ENCODE results near the gene GALNT2. TPM values are rescaled to one million over a fixed set of nuclear protein-coding genes. Genes with fewer than 3 reads are reported as not detected.

Gene GALNT2
- total and polyA plus RNA-seq, 9 of the 15 experiments (the other 6 are each of a cell fraction or from before 2014, with no cell fraction given): 1.6 to 106 (median 51.9) TPM

DNA sequence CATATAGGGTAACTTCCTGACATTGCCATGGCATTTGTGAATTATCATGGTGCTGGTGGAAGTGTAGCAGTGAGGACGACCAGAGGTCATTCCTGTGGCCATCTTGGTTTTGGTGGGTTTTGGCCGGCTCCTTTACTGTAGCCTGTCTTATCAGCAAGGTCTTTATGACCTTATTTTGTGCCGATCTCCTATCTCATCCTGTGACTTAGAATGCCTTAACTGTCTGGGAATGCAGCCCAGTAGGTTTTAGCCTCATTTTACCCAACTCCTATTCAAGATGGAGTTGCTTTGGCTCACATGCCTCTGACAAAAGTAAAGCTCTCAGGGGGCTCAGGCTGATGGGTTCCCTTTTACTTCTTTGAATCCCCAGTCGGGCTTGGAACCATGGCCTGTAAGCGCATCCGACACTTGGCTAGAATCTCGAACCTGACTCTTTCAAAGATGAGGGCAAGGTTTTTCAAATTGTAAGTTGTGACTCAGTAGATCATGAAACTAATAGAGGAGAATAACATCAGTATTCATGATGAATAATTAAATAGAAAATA is 85.0 kb downstream of the GALNT2 start (continued):
- TF ChIP-seq, protein P1, sequence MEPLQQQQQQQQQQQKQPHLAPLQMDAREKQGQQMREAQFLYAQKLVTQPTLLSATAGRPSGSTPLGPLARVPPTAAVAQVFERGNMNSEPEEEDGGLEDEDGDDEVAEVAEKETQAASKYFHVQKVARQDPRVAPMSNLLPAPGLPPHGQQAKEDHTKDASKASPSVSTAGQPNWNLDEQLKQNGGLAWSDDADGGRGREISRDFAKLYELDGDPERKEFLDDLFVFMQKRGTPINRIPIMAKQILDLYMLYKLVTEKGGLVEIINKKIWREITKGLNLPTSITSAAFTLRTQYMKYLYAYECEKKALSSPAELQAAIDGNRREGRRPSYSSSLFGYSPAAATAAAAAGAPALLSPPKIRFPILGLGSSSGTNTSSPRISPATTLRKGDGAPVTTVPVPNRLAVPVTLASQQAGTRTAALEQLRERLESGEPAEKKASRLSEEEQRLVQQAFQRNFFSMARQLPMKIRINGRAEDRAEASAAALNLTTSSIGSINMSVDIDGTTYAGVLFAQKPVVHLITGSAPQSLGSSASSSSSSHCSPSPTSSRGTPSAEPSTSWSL (CRISPR knock-in tag; IDR thresholded peaks at IDR 0.05; ENCODE audit: borderline replicate concordance): peak; percentile 97; the same call in 1 of the 2 replicates
- TF ChIP-seq EHMT2 (IDR thresholded peaks at IDR 0.05) (no peak), BRD4 (IDR thresholded peaks at IDR 0.05) (no peak), RAD51 (IDR thresholded peaks at IDR 0.05; ENCODE audit: borderline replicate concordance, low read depth) (no peak), ZBED1 (IDR thresholded peaks at IDR 0.05) (no peak), DIDO1 (tag; IDR thresholded peaks at IDR 0.05; ENCODE audit: low read depth) (peak; percentile 57), ZSCAN29 (IDR thresholded peaks at IDR 0.05) (no peak), FOXA3 (CRISPR knock-in tag; conservative IDR thresholded peaks at IDR 0.05 in 1 of 2, IDR thresholded peaks at IDR 0.05 in 1 of 2) (no peak), HDAC6 (IDR thresholded peaks at IDR 0.05; ENCODE audit: low read depth, low read length) (no peak), ZFP30 (CRISPR knock-in tag; IDR thresholded peaks at IDR 0.05; ENCODE audit: borderline replicate concordance) (no peak), ZNF584 (CRISPR knock-in tag; IDR thresholded peaks at IDR 0.05; ENCODE audit: low read depth) (peak; percentile 97), CHAMP1 (IDR thresholded peaks at IDR 0.05) (no peak), NCOA6 (IDR thresholded peaks at IDR 0.05) (no peak), PURB (CRISPR knock-in tag; IDR thresholded peaks at IDR 0.05; ENCODE audit: low read depth) (no peak), KDM5B (IDR thresholded peaks at IDR 0.05; ENCODE audit: insufficient replicate concordance, low read depth, low read length) (no peak), OTX1 (CRISPR knock-in tag; IDR thresholded peaks at IDR 0.05) (peak; percentile 95), CEBPG (CRISPR knock-in tag; IDR thresholded peaks at IDR 0.05) (no peak), CEBPG (tag; conservative IDR thresholded peaks at IDR 0.05 in 1 of 2, IDR thresholded peaks at IDR 0.05 in 1 of 2) (no peak), ZNF785 (CRISPR knock-in tag; IDR thresholded peaks at IDR 0.05) (peak; percentile 80), TAF7 (tag; IDR thresholded peaks at IDR 0.05) (peak; percentile 92), ZNF217 (CRISPR knock-in tag; IDR thresholded peaks at IDR 0.05) (no peak), MYNN (IDR thresholded peaks at IDR 0.05) (no peak), MYNN (CRISPR knock-in tag; IDR thresholded peaks at IDR 0.05) (no peak), MEIS2 (IDR thresholded peaks at IDR 0.05; ENCODE audit: partially characterized antibody) (no peak), ZFP36 (IDR thresholded peaks at IDR 0.05; ENCODE audit: low read depth, low read length, partially characterized antibody) (no peak)
- TF ChIP-seq, protein P2, sequence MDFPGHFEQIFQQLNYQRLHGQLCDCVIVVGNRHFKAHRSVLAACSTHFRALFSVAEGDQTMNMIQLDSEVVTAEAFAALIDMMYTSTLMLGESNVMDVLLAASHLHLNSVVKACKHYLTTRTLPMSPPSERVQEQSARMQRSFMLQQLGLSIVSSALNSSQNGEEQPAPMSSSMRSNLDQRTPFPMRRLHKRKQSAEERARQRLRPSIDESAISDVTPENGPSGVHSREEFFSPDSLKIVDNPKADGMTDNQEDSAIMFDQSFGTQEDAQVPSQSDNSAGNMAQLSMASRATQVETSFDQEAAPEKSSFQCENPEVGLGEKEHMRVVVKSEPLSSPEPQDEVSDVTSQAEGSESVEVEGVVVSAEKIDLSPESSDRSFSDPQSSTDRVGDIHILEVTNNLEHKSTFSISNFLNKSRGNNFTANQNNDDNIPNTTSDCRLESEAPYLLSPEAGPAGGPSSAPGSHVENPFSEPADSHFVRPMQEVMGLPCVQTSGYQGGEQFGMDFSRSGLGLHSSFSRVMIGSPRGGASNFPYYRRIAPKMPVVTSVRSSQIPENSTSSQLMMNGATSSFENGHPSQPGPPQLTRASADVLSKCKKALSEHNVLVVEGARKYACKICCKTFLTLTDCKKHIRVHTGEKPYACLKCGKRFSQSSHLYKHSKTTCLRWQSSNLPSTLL (IDR thresholded peaks at IDR 0.05): no peak

Measured in K562 (cell line).